Ishikawa (cell line): ENCODE results near the gene ITIH3.

Experiments
- CEBPB ChIP-seq: IDR thresholded peaks from 2 replicates; pipeline ENCODE4 v1.6.1; 2012
- CREB1 ChIP-seq: IDR thresholded peaks from 2 replicates; pipeline ENCODE4 v1.6.1; 2012; ENCODE audit warnings: low read depth
- EGR1 ChIP-seq: IDR thresholded peaks from 2 replicates; pipeline ENCODE4 v1.6.1; 2012
- EP300 ChIP-seq: IDR thresholded peaks from 2 replicates; pipeline ENCODE4 v1.6.1; 2012; ENCODE audit warnings: borderline replicate concordance
- FOXM1 ChIP-seq: IDR thresholded peaks from 2 replicates; pipeline ENCODE4 v1.6.1; 2012; ENCODE audit warnings: low read depth, borderline replicate concordance
- REST ChIP-seq: IDR thresholded peaks from 2 replicates; pipeline ENCODE4 v1.6.1; 2012; ENCODE audit warnings: low read depth, mild to moderate bottlenecking
- TAF1 ChIP-seq: IDR thresholded peaks from 2 replicates; pipeline ENCODE4 v1.6.1; 2012; ENCODE audit warnings: low read depth, mild to moderate bottlenecking
- TEAD4 ChIP-seq: IDR thresholded peaks from 2 replicates; pipeline ENCODE4 v1.6.1; 2012
- YY1 ChIP-seq: IDR thresholded peaks from 2 replicates; pipeline ENCODE4 v1.6.1; 2012; ENCODE audit warnings: low read depth
- ZBTB7A ChIP-seq: IDR thresholded peaks from 2 replicates; pipeline ENCODE4 v1.6.1; 2012; ENCODE audit warnings: low read depth
- TF ChIP-seq, protein P1 (sequence below): IDR thresholded peaks from 2 replicates; pipeline ENCODE4 v1.6.1; 2012

DNA sequence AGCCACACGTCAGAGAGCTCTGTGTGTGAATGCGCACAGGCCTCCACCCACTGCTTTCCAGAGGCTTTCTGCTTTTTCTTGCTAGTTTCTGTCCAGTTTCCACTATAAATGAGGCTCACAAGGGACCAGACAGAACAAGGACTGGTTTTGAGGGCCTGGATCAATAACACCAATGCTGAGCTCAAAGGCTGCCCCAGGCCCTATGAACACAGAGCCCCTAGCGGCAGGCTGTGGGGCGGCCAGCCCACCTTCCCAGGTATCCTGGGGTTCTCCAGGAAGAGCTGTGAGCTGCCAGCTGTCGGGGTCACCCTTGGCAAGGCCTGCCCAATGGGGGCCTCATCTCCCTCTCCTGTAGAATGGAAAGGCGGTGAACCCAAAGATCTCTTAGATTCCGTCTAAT is 2.2 kb upstream of the ITIH3 start:
- TF ChIP-seq CEBPB (no peak), ZBTB7A (no peak), REST (no peak), FOXM1 (no peak), EGR1 (no peak), YY1 (no peak), CREB1 (no peak), TEAD4 (no peak), TAF1 (no peak), EP300 (no peak)
- TF ChIP-seq, protein P1, sequence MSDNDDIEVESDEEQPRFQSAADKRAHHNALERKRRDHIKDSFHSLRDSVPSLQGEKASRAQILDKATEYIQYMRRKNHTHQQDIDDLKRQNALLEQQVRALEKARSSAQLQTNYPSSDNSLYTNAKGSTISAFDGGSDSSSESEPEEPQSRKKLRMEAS: no peak
